Measurements from ENCODE around the gene PRCC.

Gene PRCC

GRCh38 chr1:156828400-156829124 lies 61.2 kb downstream of the PRCC start:
- DNase-seq (ENCODE audit: low read depth), result no peak
- no peak overlapping the region for H3K4me3 ChIP-seq (ENCODE audit: low read length)

GRCh38 chr1:156832434-156832833 lies 65.1 kb downstream of the PRCC start:
- H3K9ac ChIP-seq (ENCODE audit: low read length), result no peak overlapping the region
- no peaks in the 10 kb centered on the region for H3K4me1 ChIP-seq (ENCODE audit: control insufficient read depth, insufficient read depth, low read length)
- H3K4me3 ChIP-seq (ENCODE audit: low read length), result no peak overlapping the region
- H3K9me3 ChIP-seq (ENCODE audit: control insufficient read depth, low read length), result no peaks in the 10 kb centered on the region
- no peaks in the 10 kb centered on the region for H3K36me3 ChIP-seq (ENCODE audit: control insufficient read depth, insufficient read depth, low read length, severe bottlenecking)
- peaks cover 44% of the 10 kb centered on the region for H3K27me3 ChIP-seq (replicated peaks; ENCODE audit: control insufficient read depth, insufficient read depth, low read length)
- no peak for DNase-seq (ENCODE audit: low read depth)

More at GRCh38 chr1:156828400-156829124, 61.2 kb downstream of the PRCC start:
- Histone ChIP-seq H3K27me3 (replicated peaks; ENCODE audit: control insufficient read depth, insufficient read depth, low read length) (peaks cover 23% of the 10 kb centered on the region), H3K4me1 (ENCODE audit: control insufficient read depth, insufficient read depth, low read length) (no peaks in the 10 kb centered on the region), H3K36me3 (ENCODE audit: control insufficient read depth, insufficient read depth, low read length, severe bottlenecking) (no peaks in the 10 kb centered on the region), H3K9me3 (ENCODE audit: control insufficient read depth, low read length) (no peaks in the 10 kb centered on the region), H3K9ac (ENCODE audit: low read length) (no peak overlapping the region)

GRCh38 chr1:156833603-156834002 lies 66.3 kb downstream of the PRCC start:
- Histone ChIP-seq H3K27me3 (replicated peaks; ENCODE audit: control insufficient read depth, insufficient read depth, low read length) (peaks cover 44% of the 10 kb centered on the region), H3K9me3 (ENCODE audit: control insufficient read depth, low read length) (no peaks in the 10 kb centered on the region), H3K9ac (ENCODE audit: low read length) (no peak overlapping the region), H3K4me1 (ENCODE audit: control insufficient read depth, insufficient read depth, low read length) (no peaks in the 10 kb centered on the region), H3K4me3 (ENCODE audit: low read length) (no peak overlapping the region), H3K36me3 (ENCODE audit: control insufficient read depth, insufficient read depth, low read length, severe bottlenecking) (no peaks in the 10 kb centered on the region)
- no peak for DNase-seq (ENCODE audit: low read depth)

GRCh38 chr1:156834322-156834721 lies 67.0 kb downstream of the PRCC start:
- Histone ChIP-seq H3K4me3 (ENCODE audit: low read length) (no peak overlapping the region), H3K36me3 (ENCODE audit: control insufficient read depth, insufficient read depth, low read length, severe bottlenecking) (no peaks in the 10 kb centered on the region), H3K4me1 (ENCODE audit: control insufficient read depth, insufficient read depth, low read length) (no peaks in the 10 kb centered on the region), H3K27me3 (replicated peaks; ENCODE audit: control insufficient read depth, insufficient read depth, low read length) (peaks cover 46% of the 10 kb centered on the region), H3K9ac (ENCODE audit: low read length) (no peak overlapping the region), H3K9me3 (ENCODE audit: control insufficient read depth, low read length) (no peaks in the 10 kb centered on the region)
- no peak for DNase-seq (ENCODE audit: low read depth)

- Histone ChIP-seq H3K9ac (ENCODE audit: low read length) (no peak overlapping the region), H3K36me3 (ENCODE audit: control insufficient read depth, insufficient read depth, low read length, severe bottlenecking) (no peaks in the 10 kb centered on the region), H3K4me3 (ENCODE audit: low read length) (no peak overlapping the region), H3K4me1 (ENCODE audit: control insufficient read depth, insufficient read depth, low read length) (no peaks in the 10 kb centered on the region), H3K9me3 (ENCODE audit: control insufficient read depth, low read length) (no peaks in the 10 kb centered on the region), H3K27me3 (replicated peaks; ENCODE audit: control insufficient read depth, insufficient read depth, low read length) (peaks cover 52% of the 10 kb centered on the region)
- DNase-seq (ENCODE audit: low read depth), result no peak
These were observed 68.8 kb downstream of the PRCC start for GRCh38 chr1:156836041-156836654.

- Histone ChIP-seq H3K9me3 (ENCODE audit: control insufficient read depth, low read length) (no peaks in the 10 kb centered on the region), H3K9ac (ENCODE audit: low read length) (no peak overlapping the region), H3K4me1 (ENCODE audit: control insufficient read depth, insufficient read depth, low read length) (no peaks in the 10 kb centered on the region), H3K36me3 (ENCODE audit: control insufficient read depth, insufficient read depth, low read length, severe bottlenecking) (no peaks in the 10 kb centered on the region), H3K27me3 (replicated peaks; ENCODE audit: control insufficient read depth, insufficient read depth, low read length) (peaks cover 49% of the 10 kb centered on the region), H3K4me3 (ENCODE audit: low read length) (no peak overlapping the region)
- DNase-seq (ENCODE audit: low read depth), result no peak
These were observed 69.6 kb downstream of the PRCC start for GRCh38 chr1:156836892-156837291.

- peak; percentile 66 for DNase-seq (ENCODE audit: low read depth)
- Histone ChIP-seq H3K9ac (ENCODE audit: low read length) (no peak overlapping the region), H3K36me3 (ENCODE audit: control insufficient read depth, insufficient read depth, low read length, severe bottlenecking) (no peaks in the 10 kb centered on the region), H3K9me3 (ENCODE audit: control insufficient read depth, low read length) (no peaks in the 10 kb centered on the region), H3K27me3 (replicated peaks; ENCODE audit: control insufficient read depth, insufficient read depth, low read length) (peaks cover 44% of the 10 kb centered on the region), H3K4me1 (ENCODE audit: control insufficient read depth, insufficient read depth, low read length) (no peaks in the 10 kb centered on the region), H3K4me3 (ENCODE audit: low read length) (no peak overlapping the region)
These were observed 71.6 kb downstream of the PRCC start for GRCh38 chr1:156838972-156839371.

- no peak for DNase-seq (ENCODE audit: low read depth)
- H3K27me3 ChIP-seq (replicated peaks; ENCODE audit: control insufficient read depth, insufficient read depth, low read length), result peaks cover 44% of the 10 kb centered on the region
These were observed 72.2 kb downstream of the PRCC start for GRCh38 chr1:156839426-156840109.

GRCh38 chr1:156840186-156840897 lies 73.0 kb downstream of the PRCC start:
- H3K27me3 ChIP-seq (replicated peaks; ENCODE audit: control insufficient read depth, insufficient read depth, low read length), result peaks cover 51% of the 10 kb centered on the region
- DNase-seq (ENCODE audit: low read depth), result no peak
- no peaks in the 10 kb centered on the region for H3K9me3 ChIP-seq (ENCODE audit: control insufficient read depth, low read length)

More at GRCh38 chr1:156839426-156840109, 72.2 kb downstream of the PRCC start:
- H3K36me3 ChIP-seq (ENCODE audit: control insufficient read depth, insufficient read depth, low read length, severe bottlenecking), result no peaks in the 10 kb centered on the region
- no peaks in the 10 kb centered on the region for H3K9me3 ChIP-seq (ENCODE audit: control insufficient read depth, low read length)
- no peaks in the 10 kb centered on the region for H3K4me1 ChIP-seq (ENCODE audit: control insufficient read depth, insufficient read depth, low read length)
- no peak overlapping the region for H3K4me3 ChIP-seq (ENCODE audit: low read length)
- H3K9ac ChIP-seq (ENCODE audit: low read length), result no peak overlapping the region

GRCh38 chr1:156840898-156841279 lies 73.6 kb downstream of the PRCC start:
- Histone ChIP-seq H3K36me3 (ENCODE audit: control insufficient read depth, insufficient read depth, low read length, severe bottlenecking) (no peaks in the 10 kb centered on the region), H3K9me3 (ENCODE audit: control insufficient read depth, low read length) (no peaks in the 10 kb centered on the region), H3K4me3 (ENCODE audit: low read length) (no peak overlapping the region), H3K27me3 (replicated peaks; ENCODE audit: control insufficient read depth, insufficient read depth, low read length) (peaks cover 49% of the 10 kb centered on the region), H3K9ac (ENCODE audit: low read length) (no peak overlapping the region), H3K4me1 (ENCODE audit: control insufficient read depth, insufficient read depth, low read length) (no peaks in the 10 kb centered on the region)
- no peak for DNase-seq (ENCODE audit: low read depth)

More at GRCh38 chr1:156840186-156840897, 73.0 kb downstream of the PRCC start:
- Histone ChIP-seq H3K36me3 (ENCODE audit: control insufficient read depth, insufficient read depth, low read length, severe bottlenecking) (no peaks in the 10 kb centered on the region), H3K4me1 (ENCODE audit: control insufficient read depth, insufficient read depth, low read length) (no peaks in the 10 kb centered on the region), H3K4me3 (ENCODE audit: low read length) (no peak overlapping the region), H3K9ac (ENCODE audit: low read length) (no peak overlapping the region)

- no peak for DNase-seq (ENCODE audit: low read depth)
- Histone ChIP-seq H3K4me1 (ENCODE audit: control insufficient read depth, insufficient read depth, low read length) (no peaks in the 10 kb centered on the region), H3K9me3 (ENCODE audit: control insufficient read depth, low read length) (no peaks in the 10 kb centered on the region), H3K4me3 (ENCODE audit: low read length) (no peak overlapping the region), H3K9ac (ENCODE audit: low read length) (no peak overlapping the region), H3K36me3 (ENCODE audit: control insufficient read depth, insufficient read depth, low read length, severe bottlenecking) (no peaks in the 10 kb centered on the region), H3K27me3 (replicated peaks; ENCODE audit: control insufficient read depth, insufficient read depth, low read length) (peaks cover 52% of the 10 kb centered on the region)
These were observed 74.0 kb downstream of the PRCC start for GRCh38 chr1:156841295-156841855.

All from adipocyte (in vitro differentiated cells).